Type B pancreatic cell (in vitro differentiated cells): ENCODE data around the gene ZDHHC14. TPM values are rescaled to one million over a fixed set of nuclear protein-coding genes. Genes with fewer than 3 reads are reported as not detected.
A peak's percentile ranks its signal among the peaks of the same experiment; 100 is the strongest.

ENCODE experiments used
- DNase-seq: peaks from one replicate; pipeline ENCODE4 v3.0.0; 2021; ENCODE audit warnings: mixed read lengths; ENCODE audit not compliant: unreplicated experiment; ENCODE audit errors: extremely low spot score
- H3K27ac Mint-ChIP-seq: 2 replicates; pipeline ENCODE4 v1.8.0; 2021; ENCODE audit warnings: mild to moderate bottlenecking, mixed read lengths
- H3K27me3 Mint-ChIP-seq: 2 replicates; pipeline ENCODE4 v1.8.0; 2021; ENCODE audit warnings: mixed read lengths
- H3K36me3 Mint-ChIP-seq: 2 replicates; pipeline ENCODE4 v1.8.0; 2021; ENCODE audit warnings: mixed read lengths
- H3K4me1 Mint-ChIP-seq: one replicate; pipeline ENCODE4 v1.8.0; 2021; ENCODE audit warnings: mixed read lengths; ENCODE audit not compliant: unreplicated experiment
- H3K4me3 Mint-ChIP-seq: 2 replicates; pipeline ENCODE4 v1.8.0; 2021; ENCODE audit warnings: mild to moderate bottlenecking, mixed read lengths
- H3K9me3 Mint-ChIP-seq: 2 replicates; pipeline ENCODE4 v1.8.0; 2021; ENCODE audit warnings: mixed read lengths
- CTCF ChIP-seq: fragments of 200-600 bp; sonication (generic); conservative IDR thresholded peaks from 2 replicates; pipeline ENCODE4 v1.5.0; 2021; ENCODE audit warnings: antibody characterized with exemption, mild to moderate bottlenecking
- total RNA-seq: library from RNA; stranded (reverse); gene quantifications from 2 replicates; pipeline ENCODE4 v1.2.1, GENCODE V29; 2021; ENCODE audit warnings: low replicate concordance

ZDHHC14 gene
- total RNA-seq, 1 donor from 2014 or later = 11.1 TPM

DNA sequence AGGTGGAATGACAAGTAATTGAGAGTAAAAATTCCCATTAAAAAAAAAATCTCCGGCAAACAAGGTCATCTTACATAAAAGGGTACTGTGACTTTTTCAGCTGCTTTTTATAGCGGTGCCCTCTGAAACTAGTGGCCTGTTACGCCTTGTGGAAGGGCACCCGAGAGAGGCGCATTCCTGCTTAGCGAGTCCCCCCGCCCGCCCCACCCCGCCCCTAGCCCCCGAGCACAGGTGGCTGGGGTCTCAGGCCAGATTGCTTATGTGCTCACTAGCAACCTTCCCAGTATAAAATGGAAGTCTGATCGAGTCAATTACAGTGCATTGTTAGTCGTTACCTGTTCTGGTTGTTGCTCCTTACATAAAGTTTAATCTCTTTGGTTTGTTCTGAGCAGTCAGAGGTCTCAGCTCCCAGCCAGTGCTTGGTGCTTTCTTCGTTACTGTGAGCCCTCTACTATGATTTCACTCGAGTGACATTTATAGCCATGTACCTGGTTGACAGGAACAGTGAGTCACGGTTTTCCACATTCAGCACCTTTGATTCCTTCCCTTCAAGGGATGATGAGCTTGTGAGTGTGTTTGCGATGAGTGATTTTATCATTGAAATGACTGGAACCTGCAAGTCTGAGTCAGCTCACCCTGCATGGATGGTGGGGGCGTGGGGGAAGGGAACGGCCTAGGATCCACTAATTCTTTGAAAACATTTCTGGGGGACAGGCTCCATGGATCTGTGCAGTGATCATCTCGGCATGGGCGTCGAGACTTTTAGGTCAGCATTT is 47.6 kb downstream of the ZDHHC14 start:
- no peak for DNase-seq
- H3K27me3 Mint-ChIP-seq = peaks cover 3% of the 10 kb centered on the region
- peak overlapping the region; percentile 61 for H3K27ac Mint-ChIP-seq
- peaks cover 4% of the 10 kb centered on the region for H3K9me3 Mint-ChIP-seq
- H3K4me1 Mint-ChIP-seq = peaks cover 50% of the 10 kb centered on the region
- peak overlapping the region; percentile 54 for H3K4me3 Mint-ChIP-seq
- no peak for TF ChIP-seq CTCF
- H3K36me3 Mint-ChIP-seq = no peaks in the 10 kb centered on the region

- Mint-ChIP-seq H3K36me3 (no peaks in the 10 kb centered on the region), H3K9me3 (peaks cover 4% of the 10 kb centered on the region), H3K27ac (peak overlapping the region; percentile 61), H3K4me1 (peaks cover 44% of the 10 kb centered on the region), H3K4me3 (peak overlapping the region; percentile 54), H3K27me3 (peaks cover 3% of the 10 kb centered on the region)
- no peak for DNase-seq
- no peak for TF ChIP-seq CTCF
These were observed 48.3 kb downstream of the ZDHHC14 start for GRCh38 chr6:157429248-157429647.

GRCh38 chr6:157430834-157431233 is 49.8 kb downstream of the ZDHHC14 start:
- H3K4me1 Mint-ChIP-seq = peaks cover 37% of the 10 kb centered on the region
- H3K27me3 Mint-ChIP-seq = peaks cover 3% of the 10 kb centered on the region
- H3K4me3 Mint-ChIP-seq = no peak overlapping the region
- DNase-seq = no peak
- peak overlapping the region; percentile 58 for H3K27ac Mint-ChIP-seq
- TF ChIP-seq CTCF = no peak
- no peaks in the 10 kb centered on the region for H3K36me3 Mint-ChIP-seq
- H3K9me3 Mint-ChIP-seq = peaks cover 4% of the 10 kb centered on the region

DNA sequence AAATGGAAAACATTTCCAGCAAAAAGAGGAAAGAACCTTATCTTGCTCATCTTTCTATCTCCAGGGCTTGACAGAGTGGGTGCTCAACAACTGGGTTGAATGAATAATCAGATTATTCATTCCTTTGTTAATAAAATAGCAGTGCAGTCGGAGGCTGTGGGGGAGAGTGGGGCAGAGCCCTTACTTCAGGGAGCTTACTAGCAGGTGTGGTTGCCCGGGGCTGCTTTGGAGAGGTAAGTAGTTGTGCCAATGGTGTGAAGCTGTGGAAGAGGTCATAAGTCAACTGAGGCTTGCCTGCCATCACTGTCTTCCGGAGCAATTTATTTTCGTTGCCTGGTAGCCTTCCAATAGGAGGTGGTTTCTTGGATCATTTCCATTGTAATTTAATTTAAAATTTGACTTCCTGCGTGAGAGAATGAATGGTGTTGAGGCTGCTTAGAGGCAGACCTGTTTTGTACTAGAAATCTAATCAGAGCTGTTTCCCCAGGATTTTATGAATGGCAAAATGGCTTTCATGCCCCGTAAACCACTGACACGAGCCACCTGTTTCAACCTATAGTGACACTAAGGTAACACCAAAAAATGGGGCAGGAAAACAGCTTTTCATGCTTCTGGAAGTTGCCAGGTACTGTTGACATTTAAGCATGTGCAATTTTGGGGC is 51.4 kb downstream of the ZDHHC14 start:
- H3K36me3 Mint-ChIP-seq = no peaks in the 10 kb centered on the region
- no peak for DNase-seq
- no peak for TF ChIP-seq CTCF
- no peaks in the 10 kb centered on the region for H3K27me3 Mint-ChIP-seq
- peak overlapping the region; percentile 61 for H3K27ac Mint-ChIP-seq
- peaks cover 4% of the 10 kb centered on the region for H3K9me3 Mint-ChIP-seq
- H3K4me1 Mint-ChIP-seq = peaks cover 33% of the 10 kb centered on the region
- peak overlapping the region; percentile 4 for H3K4me3 Mint-ChIP-seq

- DNase-seq = no peak
- Mint-ChIP-seq H3K36me3 (no peaks in the 10 kb centered on the region), H3K9me3 (peaks cover 4% of the 10 kb centered on the region), H3K4me3 (no peak overlapping the region), H3K27ac (no peak overlapping the region), H3K4me1 (peaks cover 31% of the 10 kb centered on the region), H3K27me3 (no peaks in the 10 kb centered on the region)
- TF ChIP-seq CTCF = no peak
These were observed 51.9 kb downstream of the ZDHHC14 start for GRCh38 chr6:157432892-157433265.
